ENCODE data around the gene FADS3.

The FADS3 gene, protein sequence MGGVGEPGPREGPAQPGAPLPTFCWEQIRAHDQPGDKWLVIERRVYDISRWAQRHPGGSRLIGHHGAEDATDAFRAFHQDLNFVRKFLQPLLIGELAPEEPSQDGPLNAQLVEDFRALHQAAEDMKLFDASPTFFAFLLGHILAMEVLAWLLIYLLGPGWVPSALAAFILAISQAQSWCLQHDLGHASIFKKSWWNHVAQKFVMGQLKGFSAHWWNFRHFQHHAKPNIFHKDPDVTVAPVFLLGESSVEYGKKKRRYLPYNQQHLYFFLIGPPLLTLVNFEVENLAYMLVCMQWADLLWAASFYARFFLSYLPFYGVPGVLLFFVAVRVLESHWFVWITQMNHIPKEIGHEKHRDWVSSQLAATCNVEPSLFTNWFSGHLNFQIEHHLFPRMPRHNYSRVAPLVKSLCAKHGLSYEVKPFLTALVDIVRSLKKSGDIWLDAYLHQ

DNA sequence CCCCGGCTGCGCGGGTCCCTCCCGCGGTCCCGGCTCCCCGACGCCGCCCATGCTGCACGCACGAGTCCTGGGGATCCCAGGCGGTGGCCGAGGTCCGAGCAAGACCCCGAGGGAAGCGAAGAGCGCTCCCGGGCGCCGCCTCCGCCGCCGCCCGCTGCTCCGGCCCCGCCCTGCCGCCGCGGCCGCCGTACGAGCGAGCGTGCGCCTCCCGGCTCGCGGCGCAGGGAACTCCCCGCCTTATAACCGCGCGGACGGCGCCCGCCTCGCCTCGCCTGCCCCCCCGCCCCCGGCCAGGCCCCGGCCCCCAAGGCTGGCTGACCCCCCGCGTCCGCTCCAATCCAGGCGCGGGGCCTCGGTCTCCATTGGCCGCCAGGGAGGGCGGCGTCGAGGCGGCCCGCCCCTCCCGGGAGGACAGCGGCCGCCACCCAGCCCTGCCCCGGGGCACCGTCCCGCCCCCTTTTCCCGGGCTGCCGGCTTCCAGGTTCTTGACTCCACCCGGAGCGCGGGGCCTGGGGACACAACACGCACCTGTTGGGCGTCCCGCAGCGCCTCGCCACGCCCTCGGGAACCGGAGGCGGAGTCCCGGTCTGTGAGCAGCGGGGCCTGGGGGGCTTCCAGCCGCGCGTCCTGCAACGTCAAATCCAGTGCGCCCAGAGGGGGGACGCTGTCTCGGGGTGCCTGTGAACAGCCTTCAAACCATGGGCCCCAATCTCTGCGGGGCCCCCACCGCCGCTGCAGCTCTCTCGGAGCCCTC, at the start of gene FADS3:
FADS3 (minus strand) TSS at position 215 of the 754 bp plus-strand sequence; CDS start at position 51, 164 bp downstream.
- DNase-seq, result peak; percentile 70

DNA sequence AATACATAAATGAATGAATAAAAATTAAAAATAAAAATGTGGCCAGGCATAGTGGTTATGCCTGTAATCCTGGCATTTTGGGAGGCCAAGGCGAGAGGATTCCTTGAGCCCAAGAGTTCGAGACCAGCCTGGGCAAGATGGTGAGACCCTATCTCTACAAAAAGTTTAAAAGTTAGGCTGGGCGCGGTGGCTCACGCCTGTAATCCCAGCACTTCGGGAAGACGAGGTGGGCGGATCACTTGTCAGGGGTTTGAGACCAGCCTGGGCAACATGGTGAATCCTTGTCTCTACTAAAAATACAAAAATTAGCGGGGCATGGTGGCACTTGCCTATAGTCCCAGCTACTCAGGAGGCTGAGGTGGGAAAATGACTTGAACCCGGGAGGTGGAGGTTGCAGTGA, 49.1 kb upstream of the FADS3 start:
- no peak for DNase-seq

DNA sequence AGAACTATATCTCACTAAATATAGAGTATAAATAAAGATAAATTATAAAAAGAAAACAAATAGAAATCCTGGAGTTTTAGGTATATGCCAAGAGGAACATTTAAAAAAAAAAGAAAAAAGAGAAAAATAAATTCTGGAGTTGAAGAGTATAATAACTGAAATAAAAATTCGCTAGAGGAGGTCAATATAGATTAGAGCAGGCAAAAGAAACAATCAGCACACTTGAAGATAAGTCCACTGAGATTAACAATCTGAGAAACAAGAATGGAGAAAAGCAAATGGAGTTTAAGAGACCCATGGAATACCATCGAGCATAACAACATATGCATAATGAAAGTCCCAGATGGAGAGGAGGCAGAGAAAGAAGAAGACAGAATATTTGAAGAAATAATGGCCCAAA, 44.5 kb upstream of the FADS3 start:
- DNase-seq, result no peak

DNA sequence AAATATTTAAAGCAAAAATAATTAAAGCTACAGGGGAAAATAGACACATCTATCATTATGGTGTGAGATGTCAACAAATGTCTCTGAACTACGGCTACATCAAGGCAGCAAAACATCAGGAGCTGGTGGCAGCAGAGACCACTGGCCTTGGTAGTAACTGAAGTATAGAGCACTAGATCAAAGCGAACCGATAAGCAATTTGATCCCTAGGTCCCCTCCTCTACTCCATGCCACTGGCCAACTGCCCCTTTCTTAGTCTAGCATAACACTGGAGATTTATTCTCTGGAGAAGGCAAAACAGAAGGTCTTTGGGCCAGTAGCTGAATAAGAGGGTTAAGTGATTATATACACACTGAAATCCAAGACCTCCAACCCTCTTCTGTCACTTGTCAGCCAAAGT, 39.6 kb upstream of the FADS3 start:
- DNase-seq, result no peak

DNA sequence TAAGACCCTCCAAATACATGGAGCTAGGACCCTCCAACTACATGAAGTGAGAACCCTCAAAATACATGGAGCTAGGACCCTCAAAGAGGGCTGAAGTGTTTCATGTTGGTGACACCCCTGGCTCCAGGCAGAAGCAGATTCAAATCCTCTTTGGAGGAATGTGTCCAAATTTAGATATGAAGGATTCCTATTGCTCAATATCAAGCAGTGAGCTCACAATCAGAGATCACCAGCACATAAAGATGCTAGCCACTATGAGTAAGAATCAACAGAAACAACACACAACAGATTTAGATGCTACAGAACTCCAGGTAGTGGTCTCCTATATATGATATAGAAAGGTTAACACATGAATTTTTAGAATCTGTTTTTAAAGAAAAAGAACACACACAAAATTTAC, 37.3 kb upstream of the FADS3 start:
- no peak for DNase-seq

DNA sequence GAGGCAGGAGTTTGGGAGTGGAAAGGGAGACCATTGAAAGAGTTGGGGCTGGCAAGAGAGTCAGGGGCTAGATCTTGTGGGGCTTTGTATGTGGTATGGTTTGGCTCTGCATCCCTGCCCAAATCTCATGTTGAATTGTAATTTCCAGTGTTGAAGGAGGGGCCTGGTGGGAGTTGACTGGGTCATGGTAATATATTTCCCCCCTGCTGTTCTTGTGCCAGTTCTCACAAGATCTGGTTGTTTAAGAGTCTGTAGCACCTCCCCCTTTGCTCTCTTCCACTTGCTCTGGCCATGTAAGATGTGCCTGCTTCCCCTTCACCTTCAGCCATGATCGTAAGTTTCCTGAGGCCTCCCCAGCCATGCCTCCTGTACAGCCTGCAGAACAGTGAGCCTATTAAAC, 36.2 kb upstream of the FADS3 start:
- no peak for DNase-seq

DNA sequence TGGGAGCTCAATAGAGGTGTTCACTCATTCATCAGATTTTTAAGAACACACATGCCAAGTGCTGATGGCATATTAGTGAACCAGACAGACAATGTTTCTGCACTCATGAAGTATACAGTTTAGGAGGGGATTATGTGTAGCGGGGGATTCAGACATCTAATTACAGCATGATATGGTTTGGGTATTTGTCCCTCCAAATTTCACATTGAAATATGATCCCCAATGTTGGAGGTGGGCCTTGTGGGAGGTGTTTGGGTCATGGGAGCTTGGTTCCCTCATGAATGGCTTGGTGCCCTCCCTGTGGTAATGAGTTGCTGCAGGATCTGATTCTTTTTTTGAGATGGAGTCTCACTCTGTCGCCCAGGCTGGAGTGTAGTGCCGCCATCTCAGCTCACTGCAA, 34.9 kb upstream of the FADS3 start:
- DNase-seq, result no peak

DNA sequence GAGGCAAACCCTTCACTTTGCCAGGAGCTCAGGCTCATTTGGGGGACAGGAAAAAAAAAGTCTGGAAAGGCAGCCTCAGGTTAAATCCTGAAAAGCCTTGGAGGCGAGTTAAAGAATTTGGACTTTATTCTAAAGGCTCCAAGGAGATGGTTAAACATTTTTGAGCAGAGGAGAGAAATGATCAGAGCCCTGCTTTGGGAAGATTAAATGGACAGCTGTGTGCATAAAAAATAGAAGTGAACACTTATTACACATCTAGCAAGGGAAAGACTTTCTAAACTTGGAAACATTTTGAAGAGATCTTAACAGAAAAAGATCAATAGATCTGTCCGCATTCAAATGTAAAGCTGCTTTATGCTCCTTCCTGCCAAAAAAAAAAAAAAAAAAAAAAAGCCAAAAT, 34.4 kb upstream of the FADS3 start:
- no peak for DNase-seq

DNA sequence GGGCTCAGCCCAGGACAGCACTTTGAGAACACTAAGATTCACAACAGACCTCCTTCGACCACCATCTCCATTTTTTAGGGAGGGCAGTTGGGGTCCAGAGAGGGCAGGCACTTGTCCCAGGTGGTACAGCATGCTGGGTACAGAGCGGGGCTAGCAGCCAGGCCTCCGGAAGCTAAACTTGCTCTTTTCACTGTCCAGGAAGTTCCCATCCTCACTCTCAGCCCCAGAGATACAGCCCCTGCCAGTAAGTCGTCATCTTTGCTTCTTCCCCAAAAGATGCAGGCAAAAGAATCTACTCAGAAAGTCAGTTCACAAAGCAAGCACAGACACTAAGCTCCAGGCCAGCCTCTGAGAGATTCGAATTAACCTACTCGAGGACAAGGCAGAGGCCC, 32.7 kb upstream of the FADS3 start:
- no peak for DNase-seq

DNA sequence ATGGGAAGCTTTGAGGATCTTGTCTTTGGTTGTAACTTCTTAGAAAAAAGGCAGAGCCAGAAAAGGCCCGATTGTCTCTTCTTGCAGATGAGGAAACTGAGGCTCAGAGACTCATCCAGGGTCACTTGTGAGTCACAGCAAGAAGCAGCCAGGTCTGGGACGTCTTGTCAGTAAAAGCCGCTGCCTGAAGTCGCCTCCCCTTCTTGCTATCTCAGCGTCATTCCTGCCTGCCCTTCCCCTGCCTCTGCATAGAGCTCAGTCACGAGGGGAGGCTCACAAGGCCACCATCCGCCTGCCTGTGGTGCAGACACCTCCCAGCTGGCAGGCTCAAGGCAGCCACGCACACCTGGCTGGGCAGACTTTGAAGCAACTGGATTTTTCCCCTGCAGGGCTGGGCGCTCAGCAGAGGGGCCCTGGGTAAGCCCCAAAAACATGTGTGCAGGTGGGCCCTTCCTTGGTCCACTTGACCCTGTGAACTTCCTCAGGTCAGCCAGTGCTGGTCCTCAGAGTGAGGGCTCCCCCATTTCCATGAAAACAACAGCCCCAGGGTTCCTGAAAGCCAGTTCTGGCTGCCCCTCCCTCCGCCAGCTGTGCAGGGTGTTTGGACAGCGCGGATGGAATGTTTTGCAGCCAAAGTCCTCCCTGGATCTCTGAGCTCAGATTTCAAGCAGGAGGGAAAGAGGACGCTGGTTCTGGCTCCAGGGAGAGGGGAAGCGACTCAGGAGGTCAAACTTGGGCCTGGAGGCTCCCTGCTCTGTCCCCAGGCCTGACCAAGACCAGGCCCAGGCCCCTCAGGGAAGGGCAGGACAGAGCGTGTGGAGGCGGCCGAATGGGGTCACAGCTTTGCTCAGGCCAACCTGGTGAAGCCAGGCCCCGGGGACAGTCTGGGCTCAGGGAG, 32.1 kb upstream of the FADS3 start:
- peak; percentile 60 for DNase-seq

DNA sequence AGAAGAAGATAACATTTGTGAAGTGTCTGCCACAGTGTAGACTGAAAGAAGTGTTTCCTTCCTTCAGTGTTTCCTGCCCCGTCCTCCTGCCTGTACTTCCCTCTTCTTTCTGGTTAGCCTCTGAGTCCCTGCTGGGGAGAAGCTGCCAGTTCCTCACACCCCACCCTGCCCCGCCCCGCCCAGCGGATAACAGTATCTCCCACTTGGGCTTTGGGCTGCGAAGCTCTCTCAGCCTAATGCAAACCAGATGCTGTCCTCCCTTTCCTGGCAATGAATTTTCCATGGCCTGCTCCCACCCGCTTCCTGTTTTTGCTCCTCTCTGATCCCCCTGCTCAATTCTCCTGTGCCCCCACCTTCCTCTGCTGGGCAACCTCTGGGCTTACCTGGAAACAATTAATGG, 31.2 kb upstream of the FADS3 start:
- DNase-seq, result peak; percentile 44

DNA sequence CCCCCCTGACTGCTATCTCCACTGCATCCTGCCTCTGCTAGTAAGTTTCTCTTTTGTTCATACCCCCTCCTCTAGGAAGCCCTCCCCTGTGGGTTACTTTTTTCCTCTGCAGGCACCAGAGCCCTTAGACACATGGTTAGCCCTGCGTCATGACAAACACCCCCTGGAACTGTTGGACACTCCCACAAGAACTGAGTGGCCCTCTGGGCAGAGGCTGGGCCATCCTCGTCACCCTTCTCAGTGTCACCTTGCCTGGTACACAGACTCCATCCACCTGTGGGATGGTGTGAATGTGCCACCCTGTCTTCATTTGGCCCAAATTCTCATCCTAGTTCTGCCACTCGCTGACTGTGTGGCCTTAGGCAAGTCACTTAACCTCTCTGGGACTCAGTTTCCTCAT, 30.1 kb upstream of the FADS3 start:
- no peak for DNase-seq

DNA sequence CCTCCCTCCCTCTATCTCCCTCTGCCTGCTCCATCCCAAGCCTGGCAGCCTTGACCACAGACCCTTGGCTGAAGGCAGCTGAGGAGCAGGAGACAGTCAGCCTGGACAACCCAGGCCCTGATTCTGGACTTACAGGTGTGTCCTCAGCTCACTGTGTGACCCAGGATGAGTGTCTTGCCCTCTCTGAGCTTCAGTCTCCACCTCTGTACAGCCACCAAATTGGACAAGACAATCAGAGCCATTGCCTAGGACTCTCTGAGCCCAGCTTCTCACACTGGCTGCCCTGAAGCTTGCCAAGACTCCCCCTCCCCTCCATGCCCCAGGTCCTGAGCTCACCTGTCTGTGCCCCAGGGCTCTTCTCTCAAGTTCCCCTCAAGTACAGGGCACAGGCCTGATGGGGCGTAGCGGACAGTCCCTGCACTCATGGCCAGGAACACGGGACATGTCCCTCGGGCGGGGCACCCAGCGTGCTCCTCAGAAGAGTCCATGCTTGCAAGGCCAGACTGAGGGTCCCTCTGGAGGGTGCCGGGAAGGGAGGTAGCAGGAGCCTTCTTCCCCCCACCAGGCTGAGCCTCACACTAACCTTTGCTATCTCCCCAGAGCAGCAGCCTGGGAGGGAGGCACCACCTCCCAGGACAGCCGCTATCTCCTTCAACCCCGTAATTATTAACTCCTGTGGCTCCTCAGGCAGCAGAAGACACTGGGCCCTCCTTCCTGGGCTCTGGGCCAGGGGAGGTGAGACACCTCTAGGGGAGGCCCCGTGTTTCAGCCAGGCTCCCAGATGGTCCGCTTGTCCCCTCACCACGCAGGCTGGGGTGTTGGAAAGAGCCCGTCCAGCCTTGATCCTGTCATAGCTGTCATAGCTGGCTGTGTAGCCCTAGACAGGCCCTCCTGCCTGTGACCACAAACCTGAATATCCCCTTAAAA, 28.6 kb upstream of the FADS3 start:
- peak; percentile 44 for DNase-seq

DNA sequence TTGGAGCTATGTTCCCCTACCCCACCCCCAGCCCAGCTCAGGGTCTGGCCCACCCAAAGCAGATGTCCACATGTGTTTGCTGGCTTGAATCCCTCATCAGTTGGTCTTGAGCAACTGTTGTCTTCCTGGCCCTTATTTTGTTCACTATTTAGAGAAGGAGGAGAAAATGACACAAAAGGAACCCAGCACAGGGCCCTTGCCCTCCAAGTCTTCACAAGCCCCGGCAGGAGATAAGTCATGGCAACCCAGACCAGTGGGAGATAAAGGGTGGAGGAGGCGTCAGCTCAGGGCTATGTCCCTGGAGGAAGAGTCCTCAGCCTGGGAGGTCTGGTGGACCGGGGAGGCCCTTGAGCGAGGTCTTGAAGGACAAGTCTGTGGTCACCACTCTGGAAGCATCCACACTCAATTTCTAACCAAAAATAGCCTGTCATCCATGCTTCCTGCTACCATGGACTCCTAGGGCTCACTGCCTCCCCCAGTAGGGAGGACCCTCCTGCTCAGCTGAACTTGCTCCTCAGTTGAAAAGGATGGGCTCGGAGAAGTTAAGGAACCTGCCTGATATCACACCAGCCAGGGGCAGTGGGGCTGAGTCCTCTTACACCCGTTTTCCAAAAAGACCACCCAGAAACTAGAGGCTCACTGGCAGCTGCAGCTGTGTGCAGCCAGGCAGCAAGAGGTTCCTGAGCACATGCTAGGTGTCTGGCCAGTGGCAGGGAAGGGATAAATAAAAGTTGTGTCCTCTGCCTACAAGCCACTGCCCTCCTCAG, 27.8 kb upstream of the FADS3 start:
- peak; percentile 46 for DNase-seq

DNA sequence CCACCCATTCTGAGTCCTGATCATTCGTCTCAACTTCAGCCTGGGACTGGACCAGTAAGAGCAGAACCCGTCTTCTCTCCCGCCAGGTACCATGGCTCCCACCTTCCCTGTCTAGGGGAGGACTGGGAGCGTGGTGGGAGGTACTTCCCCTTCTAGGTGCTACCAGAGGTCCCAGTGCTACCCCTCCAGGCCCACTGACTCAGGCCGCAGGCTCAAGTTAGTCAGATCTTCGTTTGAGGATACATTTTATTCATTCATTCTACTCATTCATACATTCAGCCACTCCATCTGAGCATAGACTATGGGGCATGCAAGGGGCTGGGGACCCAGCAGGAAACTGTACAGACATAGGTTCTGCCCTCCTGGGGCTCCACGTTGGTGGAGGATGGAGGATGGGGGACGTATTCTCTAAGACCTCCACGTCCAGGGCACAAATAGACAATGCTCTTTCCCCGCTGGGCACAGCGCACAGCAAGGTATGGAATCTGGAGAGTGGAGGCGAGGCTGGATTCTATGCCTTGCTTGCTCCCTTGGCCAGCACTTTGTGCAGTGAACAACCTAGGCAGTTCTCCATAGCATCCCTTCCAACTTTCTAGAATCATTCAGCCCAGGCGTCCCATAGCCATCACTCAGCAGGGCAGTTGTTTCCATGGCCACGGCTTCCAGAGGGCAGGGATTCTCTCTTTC, 27.0 kb upstream of the FADS3 start:
- DNase-seq, result no peak

DNA sequence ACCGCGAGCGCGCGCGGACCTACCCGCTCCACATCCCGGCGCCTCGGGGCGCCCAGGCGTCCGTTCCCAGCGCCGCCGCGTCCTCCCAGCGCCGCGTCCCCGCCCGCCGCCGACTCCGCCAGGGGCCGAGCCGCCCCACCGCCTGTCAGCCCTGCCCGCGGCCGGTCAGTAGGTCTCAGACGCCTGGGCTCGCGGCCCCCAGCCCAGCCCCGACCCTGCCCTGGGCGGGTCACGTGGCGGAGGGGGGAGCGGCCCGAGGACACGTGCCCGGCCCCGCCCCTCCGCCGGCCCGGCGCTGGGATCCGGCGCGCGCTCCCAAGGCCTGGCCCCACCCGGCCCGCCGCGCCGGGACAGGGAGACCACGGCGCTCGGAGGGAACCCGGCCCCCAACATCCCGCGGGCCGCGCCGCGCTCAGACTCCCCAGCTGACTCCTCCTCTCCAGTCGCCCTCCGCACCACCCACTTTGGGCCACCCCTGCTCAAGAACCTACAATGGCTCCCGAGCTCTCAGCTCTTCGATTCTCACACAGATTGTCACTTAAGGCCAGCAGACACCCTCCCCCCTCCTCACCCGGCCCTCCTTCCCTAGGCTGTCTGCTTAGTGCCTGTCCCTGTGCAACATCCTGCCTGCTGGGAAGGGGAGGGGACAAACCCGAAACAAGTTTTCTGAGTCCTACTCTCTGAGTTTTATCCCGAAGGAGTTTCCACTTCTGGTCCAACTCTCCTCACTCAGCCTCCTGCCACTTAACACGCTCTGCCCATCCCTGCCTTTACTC, 26.2 kb upstream of the FADS3 start, which contains the start of gene RAB3IL1:
RAB3IL1 (minus strand) TSS at position 233 of the 776 bp plus-strand sequence; CDS start at position 34, 199 bp downstream.
- peak; percentile 37 for DNase-seq

DNA sequence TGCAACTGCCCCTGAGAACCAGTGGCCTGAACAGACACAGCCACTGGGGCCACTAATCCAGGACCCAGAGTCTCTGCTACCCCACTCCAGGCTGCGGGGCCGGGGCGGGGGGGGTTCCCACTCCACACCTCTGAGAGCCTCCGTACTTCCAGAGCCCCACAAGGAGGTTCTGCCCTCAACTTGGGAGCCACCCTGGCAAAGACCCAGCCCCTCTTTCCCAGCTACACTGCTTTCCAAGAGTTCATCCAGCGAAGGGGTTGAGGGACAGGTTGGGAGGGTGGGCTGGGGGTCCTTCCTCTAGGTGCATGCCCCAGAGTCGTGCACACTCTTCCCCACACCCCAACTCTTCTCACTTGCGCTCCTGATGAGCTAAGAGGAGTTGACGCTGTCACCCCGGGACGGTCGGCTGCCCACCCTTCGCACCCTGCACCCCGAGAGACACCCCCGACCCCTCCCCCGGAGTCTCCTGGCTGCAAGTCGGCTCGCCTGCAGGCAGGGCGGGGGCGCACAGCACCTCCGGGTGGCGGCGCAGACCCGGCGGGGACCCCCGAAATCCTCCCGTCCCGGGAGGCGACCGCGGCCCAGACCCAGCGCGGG, 25.5 kb upstream of the FADS3 start:
- DNase-seq, result no peak

DNA sequence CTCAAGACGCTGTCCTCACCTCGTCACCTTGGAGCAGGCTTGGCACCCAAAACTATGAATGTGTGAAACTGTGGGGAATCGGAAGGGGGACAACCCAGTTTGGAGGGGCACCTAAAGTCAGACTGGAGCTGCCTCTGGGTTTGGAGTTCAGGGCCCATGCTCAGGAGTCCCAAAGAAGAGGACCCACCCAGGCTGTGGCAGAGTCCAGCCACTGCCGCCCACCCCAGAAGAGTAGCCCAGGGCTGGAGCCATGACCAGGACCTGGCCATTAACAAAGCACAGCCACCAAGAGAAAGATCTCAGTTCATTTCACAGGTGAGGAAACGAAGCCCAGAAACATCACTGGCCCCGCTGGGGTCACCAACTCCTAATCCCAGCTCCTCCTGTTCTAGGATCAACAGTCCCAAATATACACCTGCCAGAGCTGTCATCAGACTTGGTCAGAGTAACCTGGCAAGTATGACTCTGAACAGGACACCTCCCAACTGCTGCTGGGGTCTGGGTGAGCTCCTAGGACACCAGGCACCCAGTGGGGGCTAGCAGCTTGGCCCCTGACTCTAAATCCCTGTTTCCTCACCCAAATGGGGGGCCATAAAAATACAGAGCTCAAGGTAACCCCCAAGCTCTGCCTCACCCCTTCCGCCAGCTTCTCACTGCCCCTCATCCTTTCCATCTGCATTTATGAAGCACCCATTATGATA, 23.3 kb upstream of the FADS3 start:
- DNase-seq, result no peak

Data from OCI-M1 (cell line).